Measurements from ENCODE around the gene CLEC4G.

Gene CLEC4G

GRCh38 chr19:7736148-7736547 is 4.2 kb upstream of the CLEC4G start:
- DNase-seq (ENCODE audit: low read depth) = no peak
- TF ChIP-seq CTCF (IDR thresholded peaks at IDR 0.05; ENCODE audit: insufficient read depth, low read depth, low read length, missing control alignments) = no peak
- H3K4me3 ChIP-seq (ENCODE audit: low read depth, low read length) = no peak overlapping the region

- no peak overlapping the region for H3K4me3 ChIP-seq (ENCODE audit: low read depth, low read length)
- no peak for TF ChIP-seq CTCF (IDR thresholded peaks at IDR 0.05; ENCODE audit: insufficient read depth, low read depth, low read length, missing control alignments)
- DNase-seq (ENCODE audit: low read depth) = no peak
Measured at GRCh38 chr19:7734220-7735203, 2.6 kb upstream of the CLEC4G start.

- DNase-seq (ENCODE audit: low read depth) = no peak
- H3K4me3 ChIP-seq (ENCODE audit: low read depth, low read length) = no peak overlapping the region
- no peak for TF ChIP-seq CTCF (IDR thresholded peaks at IDR 0.05; ENCODE audit: insufficient read depth, low read depth, low read length, missing control alignments)
Measured at GRCh38 chr19:7733376-7733775, 1.5 kb upstream of the CLEC4G start.

- H3K4me3 ChIP-seq (ENCODE audit: low read depth, low read length) = no peak overlapping the region
- DNase-seq (ENCODE audit: low read depth) = no peak
- no peak for TF ChIP-seq CTCF (IDR thresholded peaks at IDR 0.05; ENCODE audit: insufficient read depth, low read depth, low read length, missing control alignments)
Measured at GRCh38 chr19:7731615-7732014, 295 bp downstream of the CLEC4G start.

- no peak for DNase-seq (ENCODE audit: low read depth)
- H3K4me3 ChIP-seq (ENCODE audit: low read depth, low read length) = no peak overlapping the region
- no peak for TF ChIP-seq CTCF (IDR thresholded peaks at IDR 0.05; ENCODE audit: insufficient read depth, low read depth, low read length, missing control alignments)
Measured at GRCh38 chr19:7731218-7731595, 703 bp downstream of the CLEC4G start.

GRCh38 chr19:7730286-7731217 is 1.4 kb downstream of the CLEC4G start:
- H3K4me3 ChIP-seq (ENCODE audit: low read depth, low read length) = no peak overlapping the region
- no peak for TF ChIP-seq CTCF (IDR thresholded peaks at IDR 0.05; ENCODE audit: insufficient read depth, low read depth, low read length, missing control alignments)
- no peak for DNase-seq (ENCODE audit: low read depth)
